Stimulated activated CD8-positive, alpha-beta memory T cell treated with anti-CD3 and anti-CD28 coated beads, Interleukin-4, amount 100 ng/mL, for 4 hours (primary cell): ENCODE data around the gene PRR19.

Experiments
- DNase-seq, 2 donors: peaks; one replicate each; pipeline ENCODE4 v3.0.0-alpha.2; 2020; ENCODE audit warnings: low read depth in 2 of 2, low spot score in 1 of 2

PRR19 gene

GRCh38 chr19:42270346-42271044, 31.4 kb upstream of the PRR19 start:
- no peak for DNase-seq

GRCh38 chr19:42271045-42271419, 30.9 kb upstream of the PRR19 start:
- DNase-seq, result no peak

GRCh38 chr19:42271861-42272534, 29.9 kb upstream of the PRR19 start:
- no peak for DNase-seq

GRCh38 chr19:42272535-42272897, 29.4 kb upstream of the PRR19 start:
- DNase-seq, result no peak

GRCh38 chr19:42272989-42273406, 28.9 kb upstream of the PRR19 start:
- no peak for DNase-seq

GRCh38 chr19:42273407-42274064, 28.4 kb upstream of the PRR19 start:
- no peak for DNase-seq

GRCh38 chr19:42274065-42274682, 27.8 kb upstream of the PRR19 start:
- no peak for DNase-seq

- DNase-seq, result no peak
Observed at GRCh38 chr19:42275103-42275502, 26.8 kb upstream of the PRR19 start.

- no peak for DNase-seq
Observed at GRCh38 chr19:42275517-42275916, 26.4 kb upstream of the PRR19 start.

GRCh38 chr19:42276284-42276683, 25.6 kb upstream of the PRR19 start:
- no peak for DNase-seq

- no peak for DNase-seq
Observed at GRCh38 chr19:42276821-42277220, 25.1 kb upstream of the PRR19 start.

- DNase-seq, result no peak
Observed at GRCh38 chr19:42277821-42278451, 24.0 kb upstream of the PRR19 start.

GRCh38 chr19:42278452-42279154, 23.3 kb upstream of the PRR19 start:
- DNase-seq, result no peak

- DNase-seq, result no peak
Observed at GRCh38 chr19:42279155-42279901, 22.6 kb upstream of the PRR19 start.

GRCh38 chr19:42279902-42280814, 21.8 kb upstream of the PRR19 start:
- DNase-seq, result peak; percentile 62 to 63

GRCh38 chr19:42280815-42281145, 21.2 kb upstream of the PRR19 start:
- DNase-seq, result no peak

GRCh38 chr19:42281146-42281826, 20.6 kb upstream of the PRR19 start:
- DNase-seq, result no peak

- DNase-seq, result no peak
Observed at GRCh38 chr19:42281827-42282762, 19.8 kb upstream of the PRR19 start.
